Measurements from ENCODE around the gene VAC14. TPM values are rescaled to one million over a fixed set of nuclear protein-coding genes. Genes with fewer than 3 reads are reported as not detected.
"Not testable (repeated sequence)": the region's sequence is repeated elsewhere in the genome, so short reads cannot be mapped to it uniquely, and the experiment has no call there.

Gene VAC14
- total and polyA plus RNA-seq, 2 of the 8 experiments (the other 6 are each of a cell fraction or from before 2014, with no cell fraction given), result 56.0 to 108 TPM

GRCh38 chr16:70818088-70818487 is 17.1 kb upstream of the VAC14 start:
- H2AFZ ChIP-seq (ENCODE audit: low read length); H3K9me3 ChIP-seq (ENCODE audit: insufficient read depth in 2 of 2, low read depth in 1 of 2, low read length in 1 of 2); CTCF ChIA-PET (ENCODE audit: partially characterized antibody); H3K14ac ChIP-seq (ENCODE audit: insufficient read length); H4K91ac ChIP-seq (replicated peaks; ENCODE audit: insufficient read length, low read length); H3K4me2 ChIP-seq (ENCODE audit: insufficient read depth in 1 of 2, low read depth in 2 of 2, low read length in 2 of 2); H3K9ac ChIP-seq (replicated peaks in 1 of 4; ENCODE audit: extremely low read depth in 1 of 4, low read depth in 3 of 4, low read length in 3 of 4); H3K27me3 ChIP-seq (replicated peaks in 1 of 4; ENCODE audit: control insufficient read depth in 3 of 4, extremely low read depth in 1 of 4, insufficient read depth in 3 of 4, low read length in 3 of 4); H2BK15ac ChIP-seq (ENCODE audit: low read length); H2BK5ac ChIP-seq (ENCODE audit: low read depth, low read length); H3K56ac ChIP-seq (replicated peaks; ENCODE audit: insufficient read length, low read depth, low read length); H2BK120ac ChIP-seq (replicated peaks; ENCODE audit: low read depth, low read length); H3K4me3 ChIP-seq (ENCODE audit: extremely low read depth in 1 of 4, insufficient read depth in 2 of 4, low read depth in 3 of 4, low read length in 4 of 4); H3K4ac ChIP-seq (replicated peaks; ENCODE audit: insufficient read length, low read depth, low read length); H3K23ac ChIP-seq (ENCODE audit: insufficient read length); H4K8ac ChIP-seq (ENCODE audit: extremely low read depth, insufficient read depth, low read length); DNase-seq (ENCODE audit: low read depth in 1 of 2, low spot score in 2 of 2); H2AK5ac ChIP-seq (ENCODE audit: low read depth, low read length); H3K79me1 ChIP-seq (ENCODE audit: low read depth, low read length); H3K36me3 ChIP-seq (ENCODE audit: control insufficient read depth in 2 of 4, insufficient read depth in 4 of 4, low read length in 3 of 4); H4K20me1 ChIP-seq (replicated peaks in 1 of 2; ENCODE audit: control insufficient read depth in 1 of 2, insufficient read depth in 2 of 2, low read length in 2 of 2); H3K79me2 ChIP-seq (ENCODE audit: control insufficient read depth in 1 of 2, insufficient read depth in 2 of 2, low read length in 2 of 2); FAIRE-seq; H3K4me1 ChIP-seq (replicated peaks in 1 of 4; ENCODE audit: control insufficient read depth in 3 of 4, insufficient read depth in 4 of 4, low read length in 3 of 4); H3K27ac ChIP-seq (ENCODE audit: low read depth, low read length); H3K18ac ChIP-seq (ENCODE audit: extremely low read depth, low read length); H2BK12ac ChIP-seq (ENCODE audit: low read depth, low read length); H3K23me2 ChIP-seq (ENCODE audit: low read depth, low read length); H4K5ac ChIP-seq (ENCODE audit: insufficient read length, low read depth, low read length); H2BK20ac ChIP-seq (ENCODE audit: low read length): not testable (repeated sequence)
- WGBS, 2 experiments (ENCODE audit: extremely low coverage in 1 of 2, insufficient coverage in 1 of 2, insufficient read length in 1 of 2, insufficient replicate concordance in 2 of 2, low coverage in 1 of 2, low lambda C conversion rate in 2 of 2, missing lambda C conversion rate in 1 of 2), result 90% methylated on average over 11 of the region's 13 CpGs; no CpG with 5 or more reads in 1 of the 2 experiments
- POLR2A ChIA-PET (ENCODE audit: partially characterized antibody), result interaction anchor here (0.6 kb wide), 1 partner anchor 22 kb away, joined by 3 read pairs; no protein-coding TSS in a partner anchor
